ACHN (cell line): ENCODE results near the gene DRGX.

Experiments used
- DNase-seq: peaks from one replicate; pipeline ENCODE4 v3.0.0-alpha.2; 2015
- in situ Hi-C: cut with HindIII; loops from 2 replicates; pipeline ENCODE4 v1.10.0; 2017; ENCODE audit warnings: low sequenced_read_pairs, low pct_ligation_motif_present, low pct_unique_long_range_greater_than_20kb

The DRGX gene

GRCh38 chr10:49395741-49396665 is at the start of gene DRGX:
Gene DRGX (minus strand): TSS chr10:49396089. CDS start chr10:49395440, 649 bp downstream.
- no peak for DNase-seq
- in situ Hi-C loops = no loop called here

GRCh38 chr10:49444349-49444748 is 48.5 kb upstream of the DRGX start:
- in situ Hi-C loops = no loop called here
- no peak for DNase-seq

- DNase-seq = no peak
- in situ Hi-C loops = no loop called here
Measured at GRCh38 chr10:49442863-49443262, 47.0 kb upstream of the DRGX start.

GRCh38 chr10:49441488-49442476 is 45.9 kb upstream of the DRGX start:
- DNase-seq = no peak

GRCh38 chr10:49435225-49435624 is 39.3 kb upstream of the DRGX start:
- in situ Hi-C loops = no loop called here
- DNase-seq = no peak

More at GRCh38 chr10:49441488-49442476, 45.9 kb upstream of the DRGX start:
- in situ Hi-C loops = no loop called here

GRCh38 chr10:49433069-49433468 is 37.2 kb upstream of the DRGX start:
- DNase-seq = no peak
- in situ Hi-C loops = no loop called here

- in situ Hi-C loops = no loop called here
- no peak for DNase-seq
Measured at GRCh38 chr10:49431426-49431825, 35.5 kb upstream of the DRGX start.

GRCh38 chr10:49429458-49429857 is 33.6 kb upstream of the DRGX start:
- DNase-seq = no peak
- in situ Hi-C loops = no loop called here

- DNase-seq = no peak
- in situ Hi-C loops = no loop called here
Measured at GRCh38 chr10:49426490-49427360, 30.8 kb upstream of the DRGX start.

GRCh38 chr10:49419005-49419404 is 23.1 kb upstream of the DRGX start:
- in situ Hi-C loops = no loop called here
- no peak for DNase-seq

- DNase-seq = no peak
- in situ Hi-C loops = no loop called here
Measured at GRCh38 chr10:49418328-49418727, 22.4 kb upstream of the DRGX start.

- DNase-seq = no peak
- in situ Hi-C loops = no loop called here
Measured at GRCh38 chr10:49418053-49418326, 22.1 kb upstream of the DRGX start.

- no peak for DNase-seq
- in situ Hi-C loops = no loop called here
Measured at GRCh38 chr10:49417311-49418052, 21.6 kb upstream of the DRGX start.

GRCh38 chr10:49415846-49416245 is 20.0 kb upstream of the DRGX start:
- in situ Hi-C loops = no loop called here
- DNase-seq = no peak

- no peak for DNase-seq
Measured at GRCh38 chr10:49415109-49415508, 19.2 kb upstream of the DRGX start.

GRCh38 chr10:49414496-49414895 is 18.6 kb upstream of the DRGX start:
- DNase-seq = no peak
- in situ Hi-C loops = no loop called here

More at GRCh38 chr10:49415109-49415508, 19.2 kb upstream of the DRGX start:
- in situ Hi-C loops = no loop called here

GRCh38 chr10:49412571-49412970 is 16.7 kb upstream of the DRGX start:
- in situ Hi-C loops = no loop called here
- no peak for DNase-seq
